HCT116 (cell line): ENCODE results near the gene SARS1. TPM values are rescaled to one million over a fixed set of nuclear protein-coding genes. Genes with fewer than 3 reads are reported as not detected.

Experiments
- ATAC-seq: fragments of 200-7000 bp; cut with Tn5 transposase; 2 replicates; pipeline ENCODE4 v1.9.1; 2020; ENCODE audit warnings: mild to moderate bottlenecking, moderate library complexity
- BruUV-seq: library from RNA; stranded (reverse); fragments of 400-500 nt; replicated peaks from 2 replicates; lab custom pipeline; 2021; lab: Mats Ljungman, UMichigan
- CTCF ChIA-PET: fragments of 300-600 bp; sonication (Branson Sonifier 250); formaldehyde crosslinking; loops from one replicate; lab custom pipeline; 2021; ENCODE audit warnings: antibody characterized with exemption; lab: Charles Lee
- POLR2A ChIA-PET: fragments of 300-600, 350-600 bp; sonication (Branson Sonifier 250); formaldehyde crosslinking; loops from one replicate; lab custom pipeline; 2021; ENCODE audit warnings: antibody characterized with exemption; lab: Charles Lee
- RAD21 ChIA-PET, 2 experiments: fragments of 300-600 bp; sonication (Branson Sonifier 250); formaldehyde crosslinking; loops; one replicate each; lab custom pipeline; 2023; ENCODE audit warnings: low total read pairs in 2 of 2; ENCODE audit not compliant: uncharacterized antibody in 2 of 2, unreplicated experiment in 2 of 2, low non-redundant PET in 1 of 2; lab: Charles Lee
- DNase-seq: peaks from one replicate; pipeline ENCODE4 v3.0.0-alpha.2; 2010; ENCODE audit warnings: low read depth, low spot score
- H2AFZ ChIP-seq: fragments of 200-600 bp; shearing (Covaris generic), sonication (generic); 2 replicates; pipeline ENCODE4 v1.6.1; 2017; ENCODE audit warnings: low read depth, mixed run types, mixed read lengths, antibody characterized with exemption, low read length; ENCODE audit not compliant: poor library complexity, severe bottlenecking
- H3K27ac ChIP-seq: 2 replicates; pipeline ENCODE4 v1.5.1; 2012; ENCODE audit warnings: low read depth, low read length
- H3K27me3 ChIP-seq: fragments of 200-600 bp; sonication (generic); 2 replicates; pipeline ENCODE4 v1.6.1; 2016; ENCODE audit warnings: mixed run types, low read length, mixed read lengths; ENCODE audit not compliant: insufficient read depth
- H3K36me3 ChIP-seq, 2 experiments: fragments of 200-500 bp in 1 of 2; fragments of 200-600 bp in 1 of 2; sonication (Bioruptor generic) in 1 of 2; sonication (generic) in 1 of 2; 2 replicates each; pipeline versions ENCODE4 v1.5.1 to v1.6.1; 2014 to 2016; ENCODE audit warnings: low read length in 2 of 2, inconsistent platforms in 1 of 2, mixed read lengths in 1 of 2, mixed run types in 1 of 2; ENCODE audit not compliant: insufficient read depth in 2 of 2, control insufficient read depth in 1 of 2
- H3K4me1 ChIP-seq, 2 experiments: fragments of 200-600 bp in 1 of 2; sonication (generic) in 1 of 2; 2 replicates each; pipeline versions ENCODE4 v1.5.1 to v1.6.1; 2012 to 2017; ENCODE audit warnings: low read length in 2 of 2, inconsistent platforms in 1 of 2, mild to moderate bottlenecking in 1 of 2, mixed read lengths in 1 of 2, mixed run types in 1 of 2, moderate library complexity in 1 of 2; ENCODE audit not compliant: insufficient read depth in 2 of 2, control insufficient read depth in 1 of 2
- H3K4me2 ChIP-seq: fragments of 200-600 bp; sonication (generic); 2 replicates; pipeline ENCODE4 v1.6.1; 2017; ENCODE audit warnings: mixed run types, low read length, mixed read lengths
- H3K4me3 ChIP-seq, 2 experiments: fragments of 200-600 bp in 1 of 2; sonication (generic) in 1 of 2; replicated peaks in 1 of 2; 2 replicates each; pipeline ENCODE4 v1.5.1; 2011 to 2016; ENCODE audit warnings: low read length in 2 of 2, control low read depth in 1 of 2, low read depth in 1 of 2, mild to moderate bottlenecking in 1 of 2, mixed read lengths in 1 of 2, mixed run types in 1 of 2
- H3K79me2 ChIP-seq: fragments of 200-600 bp; sonication (generic); 2 replicates; pipeline ENCODE4 v1.6.1; 2017; ENCODE audit warnings: mild to moderate bottlenecking, mixed run types, low read length, moderate library complexity, mixed read lengths; ENCODE audit not compliant: insufficient read depth
- H3K9ac ChIP-seq: fragments of 200-600 bp; sonication (generic); 2 replicates; pipeline ENCODE4 v1.6.1; 2016; ENCODE audit warnings: low read length, mixed read lengths
- H3K9me2 ChIP-seq: fragments of 200-600 bp; sonication (generic), shearing (Covaris generic); 2 replicates; pipeline ENCODE4 v1.6.1; 2017; ENCODE audit warnings: mixed run types, mild to moderate bottlenecking, moderate library complexity; ENCODE audit not compliant: insufficient read depth
- H3K9me3 ChIP-seq, 2 experiments: fragments of 200-500 bp in 1 of 2; fragments of 200-600 bp in 1 of 2; sonication (Bioruptor generic) in 1 of 2; sonication (generic) in 1 of 2; 2 replicates each; pipeline ENCODE4 v1.6.1; 2014 to 2017; ENCODE audit warnings: low read length in 2 of 2, mixed read lengths in 2 of 2, inconsistent platforms in 1 of 2, low read depth in 1 of 2, mild to moderate bottlenecking in 1 of 2, mixed run types in 1 of 2, moderate library complexity in 1 of 2; ENCODE audit not compliant: control insufficient read depth in 1 of 2, insufficient read depth in 1 of 2
- H4K20me1 ChIP-seq: fragments of 200-600 bp; sonication (generic), shearing (Covaris generic); 2 replicates; pipeline ENCODE4 v1.6.1; 2017; ENCODE audit warnings: mixed run types, mild to moderate bottlenecking, moderate library complexity; ENCODE audit not compliant: insufficient read depth
- CBX3 ChIP-seq: IDR thresholded peaks from 2 replicates; pipeline ENCODE4 v1.6.1; 2012; ENCODE audit warnings: low read depth
- POLR2A ChIP-seq: IDR thresholded peaks from 2 replicates; pipeline ENCODE4 v1.7.0; 2011; ENCODE audit warnings: borderline replicate concordance; ENCODE audit not compliant: insufficient read depth, insufficient read length; ENCODE audit errors: extremely low read depth
- POLR2AphosphoS5 ChIP-seq: IDR thresholded peaks from 2 replicates; pipeline ENCODE4 v1.6.1; 2011; ENCODE audit warnings: mild to moderate bottlenecking, low read depth, low read length, moderate library complexity
- RAD21 ChIP-seq: IDR thresholded peaks from 2 replicates; pipeline ENCODE4 v1.6.1; 2012; ENCODE audit warnings: low read depth, mild to moderate bottlenecking
- SRF ChIP-seq: IDR thresholded peaks from 2 replicates; pipeline ENCODE4 v1.6.1; 2012; ENCODE audit warnings: low read depth
- TCF7L2 ChIP-seq: IDR thresholded peaks from 2 replicates; pipeline ENCODE4 v1.7.0; 2011; ENCODE audit warnings: borderline replicate concordance, inconsistent platforms; ENCODE audit not compliant: insufficient read depth, insufficient read length; ENCODE audit errors: extremely low read depth
- YY1 ChIP-seq: IDR thresholded peaks from 2 replicates; pipeline ENCODE4 v1.6.1; 2011; ENCODE audit warnings: low read length, low read depth, moderate library complexity, mild to moderate bottlenecking; ENCODE audit not compliant: insufficient replicate concordance; ENCODE audit errors: extremely low read depth
- intact Hi-C: fragments of 100-400 bp; cut with micrococcal nuclease; formaldehyde crosslinking; loops from 2 replicates; pipeline ENCODE4 v1.10.0; 2022
- total RNA-seq: library from RNA; stranded (reverse); gene quantifications from one replicate; pipeline ENCODE4 v1.2.1, GENCODE V29; 2021; ENCODE audit not compliant: unreplicated experiment
- TF ChIP-seq, protein P1 (sequence below): IDR thresholded peaks from 2 replicates; pipeline ENCODE4 v1.6.1; 2011; ENCODE audit warnings: mild to moderate bottlenecking, low read length, moderate library complexity; ENCODE audit not compliant: insufficient replicate concordance; ENCODE audit errors: extremely low read depth
- TF ChIP-seq, protein P2 (sequence below): IDR thresholded peaks from 2 replicates; pipeline ENCODE4 v1.6.1; 2012
- TF ChIP-seq, protein P3 (sequence below), 3 experiments: fragments of 200-600 bp in 1 of 3; sonication (generic) in 1 of 3; IDR thresholded peaks in 2 of 3; conservative IDR thresholded peaks in 1 of 3; 2 replicates each; pipeline ENCODE4 v1.5.1; 2012 to 2017; ENCODE audit warnings: low read depth in 2 of 3, low read length in 2 of 3, antibody characterized with exemption in 1 of 3, borderline replicate concordance in 1 of 3, control low read depth in 1 of 3, mild to moderate bottlenecking in 1 of 3, mixed read lengths in 1 of 3, mixed run types in 1 of 3, moderate library complexity in 1 of 3; ENCODE audit not compliant: insufficient read depth in 1 of 3

The SARS1 gene
- total RNA-seq, 1 experiment from 2014 or later, result 206 TPM

DNA sequence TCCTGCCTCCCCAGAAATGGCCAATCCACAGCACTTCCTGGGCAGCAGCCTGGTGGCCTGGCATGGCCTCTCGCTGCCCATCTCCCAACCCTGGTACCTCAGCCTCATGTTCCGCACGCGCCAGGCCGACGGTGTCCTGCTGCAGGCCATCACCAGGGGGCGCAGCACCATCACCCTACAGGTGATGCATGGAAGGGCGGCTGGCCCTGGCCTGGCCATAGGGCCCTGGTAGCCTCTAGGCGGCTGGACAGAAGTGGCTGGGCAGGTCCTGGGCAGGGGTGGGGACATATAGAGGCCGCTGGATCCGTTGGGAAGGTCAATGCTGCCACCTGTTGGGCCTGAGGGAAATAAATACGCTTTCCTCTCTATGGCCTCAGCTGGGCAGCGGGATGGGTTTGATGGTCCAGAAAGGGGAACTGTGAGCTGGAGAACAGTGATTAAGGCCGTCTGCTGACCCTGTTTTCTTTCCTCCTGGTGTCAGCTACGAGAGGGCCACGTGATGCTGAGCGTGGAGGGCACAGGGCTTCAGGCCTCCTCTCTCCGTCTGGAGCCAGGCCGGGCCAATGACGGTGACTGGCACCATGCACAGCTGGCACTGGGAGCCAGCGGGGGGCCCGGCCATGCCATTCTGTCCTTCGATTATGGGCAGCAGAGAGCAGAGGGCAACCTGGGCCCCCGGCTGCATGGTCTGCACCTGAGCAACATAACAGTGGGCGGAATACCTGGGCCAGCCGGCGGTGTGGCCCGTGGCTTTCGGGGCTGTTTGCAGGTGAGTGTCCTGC lies 50.1 kb downstream of the SARS1 start:
- peaks cover 0 to 9% of the 10 kb centered on the region in 2 experiments; a peak in 2 of 4 replicates for H3K4me1 ChIP-seq
- H3K27ac ChIP-seq, result peak overlapping the region; percentile 2; the same call in 1 of the 2 replicates
- intact Hi-C loops, result loop anchor here (2.0 kb wide), 5 partner anchors 63 to 435 kb away; no protein-coding TSS in a partner anchor
- H3K4me2 ChIP-seq, result no peak overlapping the region
- no peaks in the 10 kb centered on the region for H3K9me3 ChIP-seq
- no peak overlapping the region for H3K9ac ChIP-seq
- TF ChIP-seq, protein P1, sequence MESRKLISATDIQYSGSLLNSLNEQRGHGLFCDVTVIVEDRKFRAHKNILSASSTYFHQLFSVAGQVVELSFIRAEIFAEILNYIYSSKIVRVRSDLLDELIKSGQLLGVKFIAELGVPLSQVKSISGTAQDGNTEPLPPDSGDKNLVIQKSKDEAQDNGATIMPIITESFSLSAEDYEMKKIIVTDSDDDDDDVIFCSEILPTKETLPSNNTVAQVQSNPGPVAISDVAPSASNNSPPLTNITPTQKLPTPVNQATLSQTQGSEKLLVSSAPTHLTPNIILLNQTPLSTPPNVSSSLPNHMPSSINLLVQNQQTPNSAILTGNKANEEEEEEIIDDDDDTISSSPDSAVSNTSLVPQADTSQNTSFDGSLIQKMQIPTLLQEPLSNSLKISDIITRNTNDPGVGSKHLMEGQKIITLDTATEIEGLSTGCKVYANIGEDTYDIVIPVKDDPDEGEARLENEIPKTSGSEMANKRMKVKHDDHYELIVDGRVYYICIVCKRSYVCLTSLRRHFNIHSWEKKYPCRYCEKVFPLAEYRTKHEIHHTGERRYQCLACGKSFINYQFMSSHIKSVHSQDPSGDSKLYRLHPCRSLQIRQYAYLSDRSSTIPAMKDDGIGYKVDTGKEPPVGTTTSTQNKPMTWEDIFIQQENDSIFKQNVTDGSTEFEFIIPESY, result peak; percentile 60
- TF ChIP-seq TCF7L2 (peak; percentile 20), CBX3 (no peak; the same call in 1 of the 2 replicates), SRF (no peak), POLR2AphosphoS5 (peak; percentile 20; the same call in 1 of the 2 replicates), YY1 (peak; percentile 47), POLR2A (no peak), RAD21 (peak; percentile 96)
- TF ChIP-seq, protein P2, sequence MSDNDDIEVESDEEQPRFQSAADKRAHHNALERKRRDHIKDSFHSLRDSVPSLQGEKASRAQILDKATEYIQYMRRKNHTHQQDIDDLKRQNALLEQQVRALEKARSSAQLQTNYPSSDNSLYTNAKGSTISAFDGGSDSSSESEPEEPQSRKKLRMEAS, result peak; percentile 88
- TF ChIP-seq, protein P3, sequence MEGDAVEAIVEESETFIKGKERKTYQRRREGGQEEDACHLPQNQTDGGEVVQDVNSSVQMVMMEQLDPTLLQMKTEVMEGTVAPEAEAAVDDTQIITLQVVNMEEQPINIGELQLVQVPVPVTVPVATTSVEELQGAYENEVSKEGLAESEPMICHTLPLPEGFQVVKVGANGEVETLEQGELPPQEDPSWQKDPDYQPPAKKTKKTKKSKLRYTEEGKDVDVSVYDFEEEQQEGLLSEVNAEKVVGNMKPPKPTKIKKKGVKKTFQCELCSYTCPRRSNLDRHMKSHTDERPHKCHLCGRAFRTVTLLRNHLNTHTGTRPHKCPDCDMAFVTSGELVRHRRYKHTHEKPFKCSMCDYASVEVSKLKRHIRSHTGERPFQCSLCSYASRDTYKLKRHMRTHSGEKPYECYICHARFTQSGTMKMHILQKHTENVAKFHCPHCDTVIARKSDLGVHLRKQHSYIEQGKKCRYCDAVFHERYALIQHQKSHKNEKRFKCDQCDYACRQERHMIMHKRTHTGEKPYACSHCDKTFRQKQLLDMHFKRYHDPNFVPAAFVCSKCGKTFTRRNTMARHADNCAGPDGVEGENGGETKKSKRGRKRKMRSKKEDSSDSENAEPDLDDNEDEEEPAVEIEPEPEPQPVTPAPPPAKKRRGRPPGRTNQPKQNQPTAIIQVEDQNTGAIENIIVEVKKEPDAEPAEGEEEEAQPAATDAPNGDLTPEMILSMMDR (IDR thresholded peaks at IDR 0.05 in 2 of 3, conservative IDR thresholded peaks at IDR 0.05 in 1 of 3; ENCODE audit: borderline replicate concordance in 1 of 3, insufficient read depth in 1 of 3, low read depth in 2 of 3, low read length in 2 of 3), result peak; percentile 99 to 100 (median 99)
- no peaks in the 10 kb centered on the region for H3K79me2 ChIP-seq
- no peaks in the 10 kb centered on the region for H4K20me1 ChIP-seq
- no TSS peak for BruUV-seq
- no peak overlapping the region for H2AFZ ChIP-seq
- H3K4me3 ChIP-seq, result no peak overlapping the region
- peaks cover 0 to 4% of the 10 kb centered on the region in 2 experiments; a peak in 1 of 4 replicates for H3K36me3 ChIP-seq
- RAD21 ChIA-PET, result no interaction called here
- CTCF ChIA-PET, result interaction anchor here (0.6 to 1.0 kb wide), 6 partner anchors 21 to 947 kb away, joined by 3 to 7 read pairs (median 3); a partner anchor contains a TSS
- POLR2A ChIA-PET, result interaction anchor here (0.6 kb wide), 1 partner anchor 301 kb away, joined by 3 read pairs; the partner anchor contains the start of gene CLCC1
- H3K9me2 ChIP-seq, result no peaks in the 10 kb centered on the region
- H3K27me3 ChIP-seq, result no peaks in the 10 kb centered on the region
- ATAC-seq, result peak; percentile 96
- peak; percentile 88 for DNase-seq
